AG10803 (cell line): ENCODE results near the gene CD300A.
"Not testable (repeated sequence)": the region's sequence is repeated elsewhere in the genome, so short reads cannot be mapped to it uniquely, and the experiment has no call there.

Experiments used
- DNase-seq: peaks from one replicate; pipeline ENCODE4 v3.0.0; 2010; ENCODE audit warnings: low read depth
- H3K4me3 ChIP-seq: 2 replicates; pipeline ENCODE4 v1.5.1; 2011; ENCODE audit warnings: mild to moderate bottlenecking, low read length, control low read depth
- CTCF ChIP-seq: conservative IDR thresholded peaks from 2 replicates; pipeline ENCODE4 v1.5.1; 2011; ENCODE audit warnings: mild to moderate bottlenecking, low read length, control low read depth, inconsistent platforms

The CD300A gene

GRCh38 chr17:74514632-74515334, 48.3 kb downstream of the CD300A start:
- H3K4me3 ChIP-seq: no peak overlapping the region
- no peak for TF ChIP-seq CTCF
- no peak for DNase-seq

- TF ChIP-seq CTCF: no peak
- H3K4me3 ChIP-seq: no peak overlapping the region
- DNase-seq: no peak
These were observed 49.5 kb downstream of the CD300A start for GRCh38 chr17:74515941-74516340.

- TF ChIP-seq CTCF: no peak
- no peak for DNase-seq
These were observed 50.3 kb downstream of the CD300A start for GRCh38 chr17:74516561-74517328.

GRCh38 chr17:74518413-74518981, 52.1 kb downstream of the CD300A start:
- not testable (repeated sequence) for DNase-seq, H3K4me3 ChIP-seq

More at GRCh38 chr17:74516561-74517328, 50.3 kb downstream of the CD300A start:
- H3K4me3 ChIP-seq: no peak overlapping the region

GRCh38 chr17:74520016-74520434, 53.6 kb downstream of the CD300A start:
- no peak for TF ChIP-seq CTCF
- no peak for DNase-seq
- no peak overlapping the region for H3K4me3 ChIP-seq

- no peak overlapping the region for H3K4me3 ChIP-seq
- no peak for DNase-seq
- TF ChIP-seq CTCF: no peak
These were observed 54.5 kb downstream of the CD300A start for GRCh38 chr17:74520790-74521480.

- H3K4me3 ChIP-seq: no peak overlapping the region
- no peak for DNase-seq
- no peak for TF ChIP-seq CTCF
These were observed 55.3 kb downstream of the CD300A start for GRCh38 chr17:74521701-74522201.
